ENCODE data around the gene NEFH. TPM values are rescaled to one million over a fixed set of nuclear protein-coding genes. Genes with fewer than 3 reads are reported as not detected.

Gene NEFH
- total RNA-seq, 1 experiment from 2014 or later = not detected

DNA sequence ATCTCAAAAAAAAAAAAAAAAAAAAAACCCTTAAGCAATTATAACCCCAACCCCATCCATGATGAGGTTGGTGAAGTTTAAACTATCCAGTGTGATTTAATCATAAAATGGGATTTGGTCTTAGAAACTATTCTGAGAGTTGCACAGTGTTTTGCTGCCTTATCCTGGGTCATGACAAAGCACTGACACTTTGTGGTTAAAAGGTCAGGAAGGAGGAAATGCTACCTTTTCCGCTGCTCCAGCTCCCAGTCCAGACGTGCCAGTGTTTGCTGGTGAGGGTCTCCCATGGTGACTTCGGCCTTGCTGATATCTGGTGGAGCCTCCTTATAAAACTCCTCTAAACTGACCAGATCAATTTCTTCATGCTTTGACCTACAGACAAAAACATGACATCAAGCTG is 59.1 kb downstream of the NEFH start:
- peaks cover 3% of the 10 kb centered on the region for H3K9me3 Mint-ChIP-seq (ENCODE audit: unreplicated experiment)

More for the DNA sequence above, 59.1 kb downstream of the NEFH start:
- no peak for DNase-seq (ENCODE audit: unreplicated experiment)
- Mint-ChIP-seq H3K36me3 (ENCODE audit: insufficient read depth, unreplicated experiment) (peaks cover 98% of the 10 kb centered on the region), H3K4me1 (ENCODE audit: insufficient read depth, unreplicated experiment) (no peaks in the 10 kb centered on the region), H3K4me3 (ENCODE audit: unreplicated experiment) (no peak overlapping the region), H3K27ac (ENCODE audit: low read depth, unreplicated experiment) (no peak overlapping the region), H3K27me3 (ENCODE audit: insufficient read depth, unreplicated experiment) (no peaks in the 10 kb centered on the region)
- POLR2A ChIA-PET = interaction anchor here (1.3 kb wide), 1 partner anchor 14 kb away, joined by 3 read pairs; the partner anchor contains the start of gene THOC5
- BruUV-seq (replicated peaks) = no TSS peak
- TF ChIP-seq, protein P1, sequence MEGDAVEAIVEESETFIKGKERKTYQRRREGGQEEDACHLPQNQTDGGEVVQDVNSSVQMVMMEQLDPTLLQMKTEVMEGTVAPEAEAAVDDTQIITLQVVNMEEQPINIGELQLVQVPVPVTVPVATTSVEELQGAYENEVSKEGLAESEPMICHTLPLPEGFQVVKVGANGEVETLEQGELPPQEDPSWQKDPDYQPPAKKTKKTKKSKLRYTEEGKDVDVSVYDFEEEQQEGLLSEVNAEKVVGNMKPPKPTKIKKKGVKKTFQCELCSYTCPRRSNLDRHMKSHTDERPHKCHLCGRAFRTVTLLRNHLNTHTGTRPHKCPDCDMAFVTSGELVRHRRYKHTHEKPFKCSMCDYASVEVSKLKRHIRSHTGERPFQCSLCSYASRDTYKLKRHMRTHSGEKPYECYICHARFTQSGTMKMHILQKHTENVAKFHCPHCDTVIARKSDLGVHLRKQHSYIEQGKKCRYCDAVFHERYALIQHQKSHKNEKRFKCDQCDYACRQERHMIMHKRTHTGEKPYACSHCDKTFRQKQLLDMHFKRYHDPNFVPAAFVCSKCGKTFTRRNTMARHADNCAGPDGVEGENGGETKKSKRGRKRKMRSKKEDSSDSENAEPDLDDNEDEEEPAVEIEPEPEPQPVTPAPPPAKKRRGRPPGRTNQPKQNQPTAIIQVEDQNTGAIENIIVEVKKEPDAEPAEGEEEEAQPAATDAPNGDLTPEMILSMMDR (IDR thresholded peaks at IDR 0.05; ENCODE audit: unreplicated experiment) = no peak
- intact Hi-C loops (cut with micrococcal nuclease) = no loop called here
- CTCF ChIA-PET = no interaction called here

Other genes with a start within 250 kb of the NEFH start
- gene RHBDD3, start 212.2 kb upstream of the NEFH start, total RNA-seq (2022) = 32.5 and 48.0 TPM in 2 replicates
- 403 and 486 TPM in 2 replicates for gene EWSR1, start 211.9 kb upstream of the NEFH start, total RNA-seq (2022)
- gene GAS2L1, start 173.6 kb upstream of the NEFH start, total RNA-seq (2022) = 15.3 and 17.2 TPM in 2 replicates
- gene RASL10A, start 164.5 kb upstream of the NEFH start, total RNA-seq (2022) = 0.52 and 0.82 TPM in 2 replicates
- 67.3 and 69.5 TPM in 2 replicates for gene AP1B1, start 91.6 kb upstream of the NEFH start, total RNA-seq (2022)
- not detected in 2 replicates for gene RFPL1, start 41.6 kb upstream of the NEFH start, total RNA-seq (2022)
- 50.3 and 51.3 TPM in 2 replicates for gene THOC5, start 73.5 kb downstream of the NEFH start, total RNA-seq (2022)
- gene NIPSNAP1, start 100.9 kb downstream of the NEFH start, total RNA-seq (2022) = 23.4 and 27.2 TPM in 2 replicates
- 92.4 and 98.3 TPM in 2 replicates for gene NF2, start 123.4 kb downstream of the NEFH start, total RNA-seq (2022)
- gene CABP7, start 239.8 kb downstream of the NEFH start, total RNA-seq (2022) = not detected in 2 replicates

All from MCF 10A (cell line).